Cardiac muscle cell (in vitro differentiated cells and primary cell): ENCODE measurements around the gene RBBP8. TPM values are rescaled to one million over a fixed set of nuclear protein-coding genes. Genes with fewer than 3 reads are reported as not detected.

Source experiments
- DNase-seq, 2 donors: peaks; one replicate each; pipeline versions ENCODE4 v3.0.0 to v3.0.0-alpha.2; 2010 to 2017; ENCODE audit warnings: low read depth in 1 of 2, low spot score in 1 of 2
- H3K27ac ChIP-seq: fragments of 200-600 bp; sonication (generic); 2 replicates; pipeline ENCODE4 v1.5.1; 2016
- H3K27me3 ChIP-seq: fragments of 200-600 bp; sonication (generic); 2 replicates; pipeline ENCODE4 v1.6.0; 2016; ENCODE audit warnings: control low read depth
- H3K36me3 ChIP-seq: fragments of 200-600 bp; sonication (generic); 2 replicates; pipeline ENCODE4 v1.5.1; 2016; ENCODE audit warnings: control low read depth
- H3K4me1 ChIP-seq: fragments of 200-600 bp; sonication (generic); 2 replicates; pipeline ENCODE4 v1.8.1; 2017; ENCODE audit warnings: low read depth, mild to moderate bottlenecking, mixed run types
- H3K4me3 ChIP-seq: fragments of 200-600 bp; sonication (generic); 2 replicates; pipeline ENCODE4 v1.5.1; 2016; ENCODE audit warnings: mild to moderate bottlenecking
- H3K9me3 ChIP-seq: fragments of 200-600 bp; sonication (generic); 2 replicates; pipeline ENCODE4 v1.5.1; 2017; ENCODE audit warnings: low read depth, mild to moderate bottlenecking, control low read depth
- CTCF ChIP-seq: IDR thresholded peaks from 2 replicates; pipeline ENCODE4 v1.5.1; 2012; ENCODE audit warnings: low read depth, mild to moderate bottlenecking, low read length
- polyA plus RNA-seq: library from polyadenylated mRNA; unstranded; fragments of >200 nt; fragmentation: Nextera tagmentation; extraction: Ambion mirVana; gene quantifications from 2 replicates; pipeline ENCODE4 v1.2.1, GENCODE V29; 2016
- total RNA-seq: library from RNA; depleted of rRNA; stranded (reverse); fragments of >200 nt; gene quantifications from 2 replicates; pipeline ENCODE4 v1.2.3, GENCODE V29; 2016

RBBP8 gene
- total and polyA plus RNA-seq, 2 experiments from 2014 or later: 27.4 to 30.1 TPM

GRCh38 chr18:23021623-23022022 is 88.5 kb downstream of the RBBP8 start:
- peaks cover 16% of the 10 kb centered on the region for H3K36me3 ChIP-seq
- no peaks in the 10 kb centered on the region for H3K9me3 ChIP-seq
- no peak for DNase-seq
- no peak overlapping the region for H3K4me3 ChIP-seq
- no peaks in the 10 kb centered on the region for H3K27me3 ChIP-seq
- H3K27ac ChIP-seq: no peak overlapping the region
- no peaks in the 10 kb centered on the region for H3K4me1 ChIP-seq
- no peak for TF ChIP-seq CTCF

- no peak for TF ChIP-seq CTCF
- Histone ChIP-seq H3K36me3 (no peaks in the 10 kb centered on the region), H3K4me1 (no peaks in the 10 kb centered on the region), H3K27me3 (no peaks in the 10 kb centered on the region), H3K27ac (no peak overlapping the region), H3K4me3 (no peak overlapping the region), H3K9me3 (no peaks in the 10 kb centered on the region)
- peak in 1 of 2 donors; percentile 80 for DNase-seq
Measured at GRCh38 chr18:23032030-23032582, 99.0 kb downstream of the RBBP8 start.

GRCh38 chr18:23033056-23033455 is 99.9 kb downstream of the RBBP8 start:
- no peak for DNase-seq
- Histone ChIP-seq H3K9me3 (no peaks in the 10 kb centered on the region), H3K27me3 (no peaks in the 10 kb centered on the region), H3K36me3 (no peaks in the 10 kb centered on the region), H3K4me3 (no peak overlapping the region), H3K4me1 (no peaks in the 10 kb centered on the region), H3K27ac (no peak overlapping the region)
- no peak for TF ChIP-seq CTCF

- H3K36me3 ChIP-seq: no peaks in the 10 kb centered on the region
- H3K4me1 ChIP-seq: no peaks in the 10 kb centered on the region
- no peaks in the 10 kb centered on the region for H3K27me3 ChIP-seq
- H3K9me3 ChIP-seq: no peaks in the 10 kb centered on the region
- H3K27ac ChIP-seq: no peak overlapping the region
- no peak for TF ChIP-seq CTCF
- no peak for DNase-seq
- no peak overlapping the region for H3K4me3 ChIP-seq
Measured at GRCh38 chr18:23036660-23037201, 103.6 kb downstream of the RBBP8 start.

GRCh38 chr18:23037646-23038045 is 104.5 kb downstream of the RBBP8 start:
- H3K27ac ChIP-seq: no peak overlapping the region
- H3K4me1 ChIP-seq: no peaks in the 10 kb centered on the region
- DNase-seq: no peak
- H3K36me3 ChIP-seq: no peaks in the 10 kb centered on the region
- TF ChIP-seq CTCF: no peak
- no peak overlapping the region for H3K4me3 ChIP-seq
- H3K27me3 ChIP-seq: no peaks in the 10 kb centered on the region
- no peaks in the 10 kb centered on the region for H3K9me3 ChIP-seq
